Stimulated activated CD4-positive, alpha-beta T cell treated with anti-CD3 and anti-CD28 coated beads, TNF-alpha, amount 100 ng/mL, for 24 hours (primary cell): ENCODE results near the gene ETS1.
"Not testable (repeated sequence)": the region's sequence is repeated elsewhere in the genome, so short reads cannot be mapped to it uniquely, and the experiment has no call there.

Experiments
- DNase-seq, 3 experiments: peaks; one replicate each; pipeline ENCODE4 v3.0.0-alpha.2; 2020; ENCODE audit warnings: low read depth in 3 of 3

The ETS1 gene

GRCh38 chr11:128465946-128466705 is 121.2 kb downstream of the ETS1 start:
- DNase-seq, result peak in 1 of 3 experiments; percentile 53

GRCh38 chr11:128465531-128465930 is 121.8 kb downstream of the ETS1 start:
- no peak for DNase-seq

- DNase-seq, result no peak
These were observed 122.4 kb downstream of the ETS1 start for GRCh38 chr11:128464878-128465450.

GRCh38 chr11:128463979-128464378 is 123.4 kb downstream of the ETS1 start:
- no peak for DNase-seq

- no peak for DNase-seq
These were observed 124.0 kb downstream of the ETS1 start for GRCh38 chr11:128463371-128463829.

GRCh38 chr11:128462922-128463321 is 124.4 kb downstream of the ETS1 start:
- DNase-seq, result no peak

- DNase-seq, result no peak
These were observed 125.2 kb downstream of the ETS1 start for GRCh38 chr11:128462189-128462588.

GRCh38 chr11:128458321-128458720 is 129.0 kb downstream of the ETS1 start:
- DNase-seq, result no peak

GRCh38 chr11:128457874-128458273 is 129.5 kb downstream of the ETS1 start:
- DNase-seq, result no peak

GRCh38 chr11:128456566-128457268 is 130.6 kb downstream of the ETS1 start:
- no peak for DNase-seq

GRCh38 chr11:128455766-128456165 is 131.6 kb downstream of the ETS1 start:
- no peak for DNase-seq

GRCh38 chr11:128453444-128454336 is 133.7 kb downstream of the ETS1 start:
- no peak for DNase-seq

GRCh38 chr11:128451652-128452470 is 135.5 kb downstream of the ETS1 start:
- DNase-seq, result no peak

- no peak for DNase-seq
These were observed 136.3 kb downstream of the ETS1 start for GRCh38 chr11:128450882-128451651.

- not testable (repeated sequence) for DNase-seq
These were observed 136.9 kb downstream of the ETS1 start for GRCh38 chr11:128450425-128450824.

GRCh38 chr11:128448981-128449713 is 138.2 kb downstream of the ETS1 start:
- no peak for DNase-seq

- DNase-seq, result no peak
These were observed 139.0 kb downstream of the ETS1 start for GRCh38 chr11:128448200-128448886.

- DNase-seq, result no peak
These were observed 140.1 kb downstream of the ETS1 start for GRCh38 chr11:128447233-128447632.

GRCh38 chr11:128445921-128446320 is 141.4 kb downstream of the ETS1 start:
- not testable (repeated sequence) for DNase-seq
